IMR-90 (cell line): ENCODE results near the gene DBF4B.

Experiments used
- CEBPB ChIP-seq: IDR thresholded peaks from 2 replicates; pipeline ENCODE4 v1.6.1; 2012; ENCODE audit warnings: low read depth, low read length, improper control_type of control experiment
- MAFK ChIP-seq: IDR thresholded peaks from 2 replicates; pipeline ENCODE4 v1.6.1; 2012; ENCODE audit warnings: low read depth, low read length, improper control_type of control experiment
- RAD21 ChIP-seq: IDR thresholded peaks from 2 replicates; pipeline ENCODE4 v1.6.1; 2012; ENCODE audit warnings: low read length, improper control_type of control experiment
- RCOR1 ChIP-seq: IDR thresholded peaks from 2 replicates; pipeline ENCODE4 v1.6.1; 2012; ENCODE audit warnings: mild to moderate bottlenecking, low read length, improper control_type of control experiment; ENCODE audit not compliant: insufficient replicate concordance
- RFX5 ChIP-seq: IDR thresholded peaks from 2 replicates; pipeline ENCODE4 v1.8.0; 2012; ENCODE audit warnings: low read depth, mild to moderate bottlenecking, low read length, moderate library complexity
- TF ChIP-seq, protein P1 (sequence below): conservative IDR thresholded peaks from 2 replicates; pipeline ENCODE4 v1.5.1; 2012; ENCODE audit warnings: mild to moderate bottlenecking, low read depth, low read length, improper control_type of control experiment
- TF ChIP-seq, protein P2 (sequence below): fragments of 150-350 bp; IDR thresholded peaks from 2 replicates; pipeline ENCODE4 v1.6.1; 2017; ENCODE audit warnings: mild to moderate bottlenecking, antibody characterized with exemption, low read length, low read depth

DNA sequence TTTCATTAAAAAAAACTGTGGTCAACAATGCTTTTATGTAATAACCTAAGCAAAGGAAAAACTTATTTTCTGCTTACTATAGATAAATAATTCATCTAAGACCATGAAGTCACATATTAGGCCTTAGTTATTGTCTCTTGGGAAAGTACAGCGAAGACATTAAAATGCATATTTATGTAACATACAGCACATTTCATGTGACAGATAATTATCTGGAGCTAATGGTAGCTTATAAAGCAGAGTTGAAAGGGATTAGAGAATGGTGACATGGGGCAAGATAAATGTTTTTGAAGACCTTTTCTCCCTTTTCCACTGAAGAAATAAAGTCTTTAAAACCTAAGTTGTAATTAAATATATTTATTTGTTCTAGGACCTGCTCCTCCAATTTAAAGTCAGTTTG lies 42.5 kb upstream of the DBF4B start:
- TF ChIP-seq, protein P1, sequence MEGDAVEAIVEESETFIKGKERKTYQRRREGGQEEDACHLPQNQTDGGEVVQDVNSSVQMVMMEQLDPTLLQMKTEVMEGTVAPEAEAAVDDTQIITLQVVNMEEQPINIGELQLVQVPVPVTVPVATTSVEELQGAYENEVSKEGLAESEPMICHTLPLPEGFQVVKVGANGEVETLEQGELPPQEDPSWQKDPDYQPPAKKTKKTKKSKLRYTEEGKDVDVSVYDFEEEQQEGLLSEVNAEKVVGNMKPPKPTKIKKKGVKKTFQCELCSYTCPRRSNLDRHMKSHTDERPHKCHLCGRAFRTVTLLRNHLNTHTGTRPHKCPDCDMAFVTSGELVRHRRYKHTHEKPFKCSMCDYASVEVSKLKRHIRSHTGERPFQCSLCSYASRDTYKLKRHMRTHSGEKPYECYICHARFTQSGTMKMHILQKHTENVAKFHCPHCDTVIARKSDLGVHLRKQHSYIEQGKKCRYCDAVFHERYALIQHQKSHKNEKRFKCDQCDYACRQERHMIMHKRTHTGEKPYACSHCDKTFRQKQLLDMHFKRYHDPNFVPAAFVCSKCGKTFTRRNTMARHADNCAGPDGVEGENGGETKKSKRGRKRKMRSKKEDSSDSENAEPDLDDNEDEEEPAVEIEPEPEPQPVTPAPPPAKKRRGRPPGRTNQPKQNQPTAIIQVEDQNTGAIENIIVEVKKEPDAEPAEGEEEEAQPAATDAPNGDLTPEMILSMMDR, result no peak
- TF ChIP-seq RAD21, result no peak
- no peak for TF ChIP-seq CEBPB
- no peak for TF ChIP-seq RCOR1
- TF ChIP-seq, protein P2, sequence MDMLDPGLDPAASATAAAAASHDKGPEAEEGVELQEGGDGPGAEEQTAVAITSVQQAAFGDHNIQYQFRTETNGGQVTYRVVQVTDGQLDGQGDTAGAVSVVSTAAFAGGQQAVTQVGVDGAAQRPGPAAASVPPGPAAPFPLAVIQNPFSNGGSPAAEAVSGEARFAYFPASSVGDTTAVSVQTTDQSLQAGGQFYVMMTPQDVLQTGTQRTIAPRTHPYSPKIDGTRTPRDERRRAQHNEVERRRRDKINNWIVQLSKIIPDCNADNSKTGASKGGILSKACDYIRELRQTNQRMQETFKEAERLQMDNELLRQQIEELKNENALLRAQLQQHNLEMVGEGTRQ, result no peak
- no peak for TF ChIP-seq MAFK
- no peak for TF ChIP-seq RFX5
